HG02840 (cell line): ENCODE results near the gene SMIM3.
A peak's percentile ranks its signal among the peaks of the same experiment; 100 is the strongest.

Experiments used
- ATAC-seq: cut with Tn5 transposase; IDR thresholded peaks from one replicate; pipeline ENCODE4 v1.9.1; 2021; ENCODE audit warnings: mild to moderate bottlenecking, moderate library complexity, moderate number of reproducible peaks; ENCODE audit not compliant: unreplicated experiment, low FRiP score

Gene SMIM3

DNA sequence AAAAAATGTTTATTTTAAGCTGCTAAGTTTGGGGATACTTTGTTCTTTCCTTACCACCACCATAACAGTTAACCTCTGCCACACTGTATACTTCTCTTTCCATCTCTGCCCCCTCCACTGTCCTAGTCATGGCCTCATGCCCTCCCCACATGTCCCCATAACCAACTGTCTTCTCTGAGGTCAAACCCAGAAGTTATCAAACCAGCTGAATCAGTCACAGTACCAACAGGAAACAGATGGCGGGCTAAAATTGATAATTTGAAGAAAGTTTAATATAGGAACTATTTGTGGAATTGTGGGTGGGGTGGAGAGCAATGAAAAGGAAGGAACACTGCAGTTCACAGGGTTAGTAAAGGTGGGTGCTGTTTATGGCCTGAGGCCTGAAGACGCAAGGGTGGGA, 14.0 kb upstream of the SMIM3 start:
- no peak for ATAC-seq

DNA sequence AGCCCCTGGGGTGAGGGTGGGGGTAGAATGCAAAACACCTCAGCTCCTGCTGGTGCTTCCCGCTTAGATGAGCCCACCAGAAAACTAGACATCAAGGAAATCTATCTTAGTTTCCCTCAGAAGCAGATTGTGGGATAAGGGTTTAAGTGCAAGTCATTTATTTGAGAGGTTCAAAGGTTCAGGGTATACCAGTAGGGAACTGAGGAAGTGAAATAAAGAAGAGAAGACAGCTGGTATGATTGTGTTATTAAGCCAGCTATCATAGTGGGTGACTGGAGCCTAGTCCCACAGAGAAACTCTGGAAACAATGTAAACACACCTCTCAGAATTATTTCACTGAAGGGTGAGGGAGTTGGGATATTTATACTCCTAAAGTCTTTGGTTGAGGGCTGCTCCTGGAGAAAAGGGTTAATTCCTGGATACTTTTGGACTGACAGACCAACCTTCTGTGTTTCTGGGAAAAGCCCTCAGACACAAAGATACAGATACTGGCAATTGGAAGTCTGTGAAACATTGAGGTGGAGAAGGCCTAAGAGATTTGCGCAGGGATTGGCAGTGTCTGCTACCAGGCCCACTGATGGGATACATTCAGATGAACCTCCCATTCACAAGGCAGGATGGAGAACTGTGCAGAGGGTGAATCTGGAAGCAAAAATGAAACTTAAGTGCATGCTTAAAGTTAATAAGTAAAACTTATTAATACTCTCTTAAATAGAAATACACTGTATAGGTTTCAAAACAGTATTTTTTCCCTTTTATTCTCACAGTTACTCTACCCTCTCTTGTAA, 13.4 kb upstream of the SMIM3 start:
- ATAC-seq = no peak

DNA sequence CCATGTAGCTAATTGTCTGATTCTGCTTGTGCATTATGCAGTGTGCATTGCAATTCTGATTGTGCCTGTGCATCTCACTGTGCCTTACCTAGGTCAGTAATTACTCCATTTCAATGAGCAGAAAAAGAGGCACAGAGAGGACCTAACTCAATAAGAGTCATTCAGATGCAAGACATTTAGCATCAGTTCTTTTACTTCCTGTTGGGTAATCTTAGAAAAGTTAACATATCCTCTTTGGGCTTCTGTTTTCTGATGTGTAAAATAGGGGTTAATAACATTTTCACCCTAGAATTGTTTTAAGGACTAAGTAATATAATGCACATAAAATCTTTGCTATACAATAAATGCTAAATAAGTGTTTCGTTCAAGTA, 12.8 kb upstream of the SMIM3 start:
- ATAC-seq = no peak

DNA sequence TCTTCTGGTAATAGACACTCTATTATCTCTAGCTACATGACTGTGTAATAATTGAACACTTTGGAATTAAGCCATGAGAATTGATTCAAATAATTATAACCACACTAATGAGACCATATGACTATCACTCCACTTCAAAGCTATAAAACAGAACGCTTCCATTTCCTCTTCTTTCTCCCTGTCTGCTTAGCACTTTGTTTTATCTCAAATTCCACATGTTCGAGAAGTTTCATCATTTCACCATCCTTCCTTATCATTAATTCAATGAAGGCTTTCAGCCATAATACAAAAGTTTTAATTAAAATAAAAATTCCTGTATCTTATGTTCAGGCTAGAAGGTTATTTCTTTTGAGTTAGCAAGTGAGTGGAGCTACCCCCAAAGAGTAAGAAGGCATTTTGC, 12.3 kb upstream of the SMIM3 start:
- no peak for ATAC-seq

DNA sequence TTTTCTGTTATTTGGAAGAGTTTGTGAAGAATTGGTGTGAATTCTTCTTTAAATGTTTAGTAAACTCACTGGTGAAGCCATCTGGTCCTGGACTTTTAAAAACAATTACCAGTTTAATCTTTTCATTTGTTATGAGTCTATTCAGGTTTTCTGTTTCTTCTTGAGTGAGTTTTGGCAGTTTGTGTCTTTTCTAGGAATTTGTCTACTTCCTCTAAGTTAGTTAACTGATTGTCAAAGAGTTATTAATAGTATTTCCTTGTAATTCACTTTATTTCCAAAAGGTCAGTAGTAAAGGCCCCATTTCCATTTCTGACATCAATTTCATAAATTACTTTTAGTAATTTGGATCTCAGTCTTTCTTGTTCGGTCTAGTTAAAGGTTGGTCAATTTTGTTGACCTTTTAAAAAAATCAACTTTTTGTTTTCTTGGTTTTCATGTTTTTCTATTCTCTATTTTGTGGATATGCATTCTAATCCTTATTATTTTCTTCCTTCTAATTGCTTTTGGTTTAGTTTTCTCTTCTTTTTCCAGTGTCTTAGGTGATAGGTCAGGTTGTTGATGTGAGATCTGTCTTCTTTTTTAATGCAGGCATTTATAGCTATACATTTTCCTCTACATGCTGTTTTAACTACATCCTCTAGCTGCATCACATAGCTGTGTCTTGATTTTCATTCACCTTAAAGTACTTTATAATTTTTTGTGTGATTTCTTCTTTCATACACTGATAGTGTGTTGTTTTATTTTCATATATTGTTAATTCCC, 7.3 kb upstream of the SMIM3 start:
- ATAC-seq = no peak

DNA sequence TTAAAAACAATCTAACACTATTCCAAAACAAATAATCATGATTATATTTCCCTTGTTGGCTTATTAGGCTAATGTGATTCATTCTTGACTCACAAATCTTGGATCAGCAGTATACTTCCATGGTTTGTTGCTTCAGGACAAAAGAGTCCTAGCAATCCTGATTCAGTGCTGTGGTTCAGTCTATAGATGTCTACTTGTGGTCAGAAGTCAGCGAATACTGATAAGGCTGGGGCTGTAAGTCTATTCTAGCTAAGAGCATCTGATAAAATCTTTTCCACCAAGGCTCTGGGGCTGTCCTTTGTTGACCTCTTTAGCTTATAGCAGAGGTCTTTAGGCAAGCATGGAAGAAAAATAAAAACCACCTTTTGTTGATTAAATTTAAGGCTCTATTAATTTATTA, 4.4 kb upstream of the SMIM3 start:
- ATAC-seq = no peak

DNA sequence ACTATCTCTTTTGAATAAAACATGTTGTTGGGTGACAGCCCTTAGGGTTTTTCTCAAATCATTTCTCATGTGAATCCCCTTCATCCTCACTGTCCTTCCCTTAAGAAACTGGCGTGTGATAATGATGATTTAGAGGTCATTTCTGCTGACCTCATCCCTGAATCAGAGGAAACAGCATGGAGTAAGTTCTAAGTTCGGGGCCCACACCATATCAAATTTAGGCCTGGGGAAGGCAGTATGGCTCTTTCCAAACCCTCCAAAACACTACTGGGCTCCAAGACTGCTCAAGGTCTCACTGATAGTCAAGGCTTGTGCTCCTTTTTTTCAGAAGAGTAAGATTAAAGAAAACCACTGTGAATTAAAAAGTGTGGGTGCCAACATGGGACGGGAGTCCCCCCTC, 872 bp upstream of the SMIM3 start:
- ATAC-seq = no peak

DNA sequence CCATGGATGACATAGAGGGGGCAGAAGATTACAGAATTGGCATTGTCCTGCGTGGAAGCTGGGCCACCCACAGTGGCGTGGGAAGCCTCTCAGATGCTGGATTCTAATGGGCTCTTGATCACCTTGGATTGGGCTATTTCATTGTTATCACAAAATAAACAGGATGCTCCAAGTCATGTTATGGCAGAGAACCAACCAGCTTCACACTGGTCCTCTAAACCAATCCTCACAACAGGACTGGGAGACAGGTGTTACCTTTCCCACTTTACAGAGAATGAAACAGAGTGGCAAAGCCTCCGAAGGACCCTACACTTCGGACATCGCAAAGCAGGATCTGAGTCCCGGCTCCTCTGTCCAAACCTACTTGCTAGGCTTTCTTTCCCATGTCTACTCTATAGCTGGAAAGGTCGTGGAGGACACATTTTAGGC, 455 bp upstream of the SMIM3 start:
- ATAC-seq = no peak

DNA sequence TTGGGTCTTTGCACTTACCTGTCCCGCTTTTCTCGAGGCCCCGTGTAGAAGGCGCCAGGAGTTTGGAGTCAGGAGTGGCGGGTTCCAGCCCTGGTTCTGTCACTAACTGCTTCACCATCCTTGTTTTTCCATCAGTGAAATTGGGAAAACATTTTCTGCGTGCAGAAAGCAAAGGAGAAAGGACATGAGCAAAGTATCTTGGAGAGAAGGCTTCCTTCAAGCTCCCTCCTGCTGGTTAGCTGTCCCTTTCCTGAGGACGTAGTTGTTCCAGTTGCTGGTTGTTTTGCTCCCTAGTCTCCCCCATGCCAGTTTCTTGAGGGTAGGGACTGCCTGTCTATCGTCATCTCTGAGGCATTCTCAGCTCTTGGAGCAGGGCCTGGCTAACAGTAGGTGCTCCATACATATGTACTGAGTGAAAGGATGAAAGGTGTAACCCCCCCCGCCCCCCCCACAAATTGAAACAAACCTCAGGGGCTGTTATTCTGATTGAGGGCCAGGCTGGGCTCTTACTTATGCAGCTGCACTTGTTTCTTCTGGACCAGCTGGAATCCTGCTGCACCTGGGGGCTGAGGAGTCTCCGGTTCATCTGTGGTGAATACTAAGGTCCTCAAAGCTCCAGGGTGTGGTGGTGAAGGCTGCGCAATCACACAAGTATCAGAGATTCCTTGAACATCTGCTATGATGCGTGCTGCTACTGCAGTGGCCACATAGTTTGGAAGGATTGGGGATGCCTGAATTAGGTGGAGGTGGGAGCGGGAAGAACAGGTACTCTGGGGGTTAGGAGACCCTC, 1.0 kb downstream of the SMIM3 start:
- peak; percentile 2 for ATAC-seq

DNA sequence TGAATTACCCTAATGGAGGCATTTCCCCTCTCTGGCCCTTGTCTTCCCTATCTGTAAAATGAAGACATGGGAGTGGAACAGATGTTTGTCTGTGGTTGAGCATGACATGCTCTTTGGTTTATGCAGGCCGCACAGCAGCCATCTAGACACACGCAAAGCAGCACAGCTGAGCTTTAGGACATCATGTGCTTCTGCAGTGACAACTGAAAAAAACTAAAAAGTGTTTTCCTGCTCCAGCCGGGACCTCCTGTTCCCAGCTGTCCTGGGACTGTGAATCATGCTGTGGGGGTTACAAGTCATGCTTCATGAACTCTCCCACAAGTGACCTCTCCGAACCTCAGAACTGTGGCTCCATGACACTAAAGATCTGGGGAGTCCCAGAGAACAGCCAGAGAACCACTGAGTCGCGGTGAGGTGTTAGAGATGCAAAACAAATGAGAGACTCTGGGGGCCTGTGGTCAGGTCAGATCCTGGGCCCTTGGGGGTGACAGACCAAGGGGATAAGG, 1.7 kb downstream of the SMIM3 start:
- ATAC-seq = peak; percentile 62

DNA sequence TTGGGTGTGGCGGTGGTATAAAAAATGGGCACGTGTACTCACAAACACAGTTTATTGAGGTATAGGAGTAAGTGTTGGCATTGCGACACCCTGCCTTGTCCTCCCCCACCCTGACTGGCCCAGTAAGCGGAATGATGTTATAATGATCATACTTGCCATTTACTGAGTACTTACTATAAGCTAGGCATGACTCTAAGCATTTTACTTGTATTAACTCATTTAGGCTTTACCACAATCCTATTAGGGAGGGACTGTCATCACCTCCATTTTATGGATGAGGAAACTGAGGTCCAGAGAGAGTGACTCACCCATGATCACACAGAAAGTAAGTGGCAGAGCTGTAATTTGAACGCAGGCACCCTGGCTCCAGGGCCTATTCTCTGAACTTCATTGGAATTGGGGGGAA, 2.3 kb downstream of the SMIM3 start:
- no peak for ATAC-seq

DNA sequence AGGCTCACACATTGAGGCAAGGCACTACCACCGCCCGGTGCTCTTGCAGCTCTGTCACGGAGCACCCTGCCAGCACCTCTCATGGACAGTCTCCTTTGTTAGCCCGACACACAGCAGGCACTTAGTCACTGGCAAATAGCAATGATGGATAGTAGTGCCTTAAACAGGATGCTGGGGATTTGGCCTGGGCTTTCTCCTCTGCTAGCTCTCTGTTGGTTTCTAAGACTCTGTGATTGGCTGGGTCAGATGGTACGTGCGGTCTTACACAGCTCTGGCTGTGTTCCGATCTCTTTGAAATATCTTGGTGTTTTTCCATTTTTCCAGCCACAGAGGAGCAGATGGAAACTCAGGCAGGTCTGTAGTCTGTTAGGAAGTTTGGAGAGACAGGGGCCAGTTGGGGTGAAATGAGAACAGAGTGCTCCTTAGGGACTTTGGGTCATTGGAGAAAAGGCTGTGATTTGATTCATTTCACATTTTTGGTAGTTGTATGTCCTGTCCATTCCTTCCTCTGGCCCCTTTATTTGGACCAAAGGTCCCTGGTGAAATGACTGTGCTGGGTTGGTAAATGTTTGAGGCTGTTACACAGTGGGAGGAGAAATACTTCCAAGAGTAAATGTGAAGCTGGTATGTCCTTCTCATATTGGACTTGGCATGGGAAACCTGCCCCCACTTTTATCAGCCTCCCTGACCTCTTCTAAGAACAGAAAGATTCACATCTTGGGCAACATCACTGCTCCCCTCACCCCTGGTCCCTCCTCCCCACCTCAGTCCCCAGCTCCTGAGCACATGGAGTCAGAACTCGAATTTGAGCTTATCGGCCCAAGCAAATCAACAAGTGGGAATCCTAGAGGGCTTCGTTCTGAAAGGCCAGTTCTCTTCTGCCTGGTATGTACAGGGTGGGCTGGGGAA, 3.4 kb downstream of the SMIM3 start:
- ATAC-seq = no peak

DNA sequence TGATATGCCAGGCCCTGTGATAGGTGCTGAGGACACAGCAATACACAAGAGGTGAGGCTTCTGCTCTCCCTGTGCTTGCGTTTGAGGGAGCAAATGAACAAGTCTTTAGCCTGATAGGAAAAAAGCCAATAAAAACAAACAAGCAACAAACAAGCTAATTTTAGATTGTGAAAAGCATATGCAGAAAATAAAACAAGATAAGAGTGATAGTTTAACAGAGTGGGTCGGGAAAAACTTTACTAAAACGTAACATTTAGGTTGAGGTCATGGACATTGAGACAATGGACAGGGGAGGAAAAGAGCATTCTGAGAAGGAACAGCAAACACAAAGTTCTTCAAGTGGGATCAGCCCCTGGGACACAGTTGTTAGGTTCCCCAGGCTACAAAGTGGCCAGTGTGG, 4.3 kb downstream of the SMIM3 start:
- no peak for ATAC-seq

DNA sequence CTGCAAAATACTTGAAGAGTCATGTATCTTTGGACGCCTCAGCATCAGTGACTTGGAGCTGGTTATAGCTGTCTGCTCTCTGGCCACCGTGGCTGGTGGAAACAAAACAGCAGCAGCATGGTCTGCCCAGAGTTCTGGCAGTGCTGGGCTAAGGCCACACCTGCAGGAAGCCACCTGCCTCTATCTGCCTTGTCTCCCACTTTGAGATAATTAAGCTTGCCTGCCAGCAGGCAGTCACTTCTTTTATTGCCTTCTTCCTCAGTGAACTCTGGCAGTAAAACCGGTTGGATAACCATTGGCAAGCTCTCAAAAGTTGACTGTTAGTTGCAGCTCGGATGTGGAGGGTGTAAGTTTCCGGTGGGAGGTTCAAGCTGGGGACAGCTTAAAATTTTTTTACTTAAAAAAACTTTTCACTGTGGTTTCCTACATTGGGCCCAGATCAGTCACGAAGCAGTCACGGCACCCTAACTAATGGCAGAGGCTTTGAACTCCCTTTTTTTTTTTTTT, 4.9 kb downstream of the SMIM3 start:
- peak; percentile 41 for ATAC-seq

DNA sequence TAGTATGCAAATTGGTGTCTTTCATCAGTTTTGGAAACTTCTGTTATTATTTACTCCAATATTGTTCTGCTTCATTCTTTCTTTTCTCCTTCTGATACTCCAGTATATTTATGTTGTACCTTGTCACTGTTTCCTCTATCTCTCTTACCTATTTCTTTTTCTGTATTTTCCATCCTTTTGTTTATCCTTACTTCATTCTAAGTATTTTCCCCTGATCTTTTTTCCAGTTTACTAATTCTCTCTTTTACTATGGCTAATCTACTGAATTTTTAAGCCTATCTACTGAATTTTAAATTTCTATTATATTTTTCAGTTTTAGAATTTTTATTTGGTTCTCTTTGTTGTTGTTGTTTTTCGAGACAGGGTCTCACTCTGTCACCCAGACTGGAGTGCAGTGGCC, 7.4 kb downstream of the SMIM3 start:
- no peak for ATAC-seq

DNA sequence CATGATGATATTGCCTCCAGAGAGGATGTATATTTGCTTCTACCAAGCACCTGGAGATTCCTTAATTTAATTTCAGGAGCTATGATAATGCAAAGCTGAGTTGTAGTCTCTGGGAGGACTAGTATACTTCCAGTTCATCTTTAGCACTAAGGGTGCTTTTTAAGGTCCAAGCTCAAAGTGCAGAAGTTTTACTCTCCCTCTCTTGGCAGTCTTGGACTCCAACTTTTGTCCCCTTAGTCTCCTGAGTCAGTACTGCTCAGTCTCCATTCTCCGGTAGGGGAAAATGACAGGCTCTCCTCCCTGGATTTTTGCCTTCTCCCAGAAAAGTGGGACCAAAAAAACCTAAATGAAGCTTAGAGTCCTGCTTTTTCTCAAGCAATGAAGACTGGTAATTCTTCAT, 8.3 kb downstream of the SMIM3 start:
- ATAC-seq = no peak

DNA sequence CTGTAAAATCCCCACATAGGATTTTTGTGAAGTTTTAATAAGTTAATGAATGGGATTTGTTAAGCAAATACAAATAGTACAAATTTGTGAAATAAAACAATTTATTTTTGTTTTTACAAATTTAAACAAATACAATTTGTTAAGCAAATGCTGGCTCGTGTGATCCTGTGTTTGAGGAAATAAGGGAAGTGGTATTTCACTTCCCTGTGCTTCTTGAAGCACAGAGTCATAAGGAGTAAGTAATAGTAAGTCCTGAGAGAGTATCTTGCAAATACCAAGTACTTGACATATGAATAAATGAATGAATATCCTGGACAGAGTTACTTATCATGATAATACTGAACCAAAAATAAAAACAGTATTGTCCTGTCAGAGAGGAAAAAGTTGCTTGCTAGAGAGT, 9.1 kb downstream of the SMIM3 start:
- no peak for ATAC-seq

DNA sequence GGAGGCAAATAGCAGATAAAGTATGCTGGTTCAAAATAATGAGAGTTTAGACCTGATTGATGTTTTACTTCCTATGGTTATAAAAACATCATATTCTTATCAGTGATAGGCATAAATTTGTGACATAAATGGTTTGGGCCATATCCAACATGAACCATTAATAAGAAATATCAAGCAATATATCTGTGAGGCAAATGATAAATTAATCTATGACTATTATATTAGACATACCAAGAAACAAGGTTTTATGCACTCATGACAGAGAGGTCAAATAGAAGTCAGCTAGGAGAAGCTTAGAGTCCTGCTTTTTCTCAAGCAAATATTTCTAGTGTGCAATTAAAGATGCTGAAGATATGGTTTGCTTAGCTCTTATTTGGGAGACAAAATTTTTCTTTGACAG, 10.4 kb downstream of the SMIM3 start:
- no peak for ATAC-seq

DNA sequence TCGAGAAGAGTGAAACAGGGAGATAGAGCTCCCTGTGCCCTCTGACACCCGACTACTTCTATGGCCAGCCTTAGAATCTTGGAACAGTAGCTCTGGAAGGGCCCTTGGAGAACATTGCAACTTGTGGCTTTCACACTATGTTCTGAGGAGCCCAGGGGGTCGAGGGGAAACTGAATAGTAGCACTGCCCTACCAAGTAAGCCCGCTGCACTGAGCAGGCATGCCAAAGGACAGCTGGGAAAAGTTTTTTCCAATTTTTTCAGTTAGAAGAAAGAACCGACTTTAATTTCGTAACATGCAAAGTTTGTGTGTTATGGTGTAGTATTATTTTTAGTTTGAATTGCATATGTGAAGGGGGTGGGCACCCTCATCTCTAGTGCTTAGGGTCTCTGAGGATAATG, 10.9 kb downstream of the SMIM3 start:
- ATAC-seq = no peak
